HepG2 (cell line): ENCODE results near the gene TRIM74. TPM values are rescaled to one million over a fixed set of nuclear protein-coding genes. Genes with fewer than 3 reads are reported as not detected.
"Not testable (repeated sequence)": the region's sequence is repeated elsewhere in the genome, so short reads cannot be mapped to it uniquely, and the experiment has no call there.

Experiments used
- ATAC-seq: fragments of 200-7000 bp; cut with Tn5 transposase; 3 replicates; pipeline ENCODE4 v1.9.1; 2020; ENCODE audit warnings: mild to moderate bottlenecking, moderate library complexity
- BruUV-seq: library from RNA; stranded (reverse); fragments of 400-500 nt; replicated peaks from 2 replicates; lab custom pipeline; 2021; lab: Mats Ljungman, UMichigan
- CTCF ChIA-PET: fragments of 300-600 bp; formaldehyde crosslinking; extraction: SDS; loops from one replicate; lab custom pipeline; 2021; ENCODE audit warnings: low total read pairs, inconsistent platforms, low intra/inter-chr PET ratio; lab: Yijun Ruan, JAX
- POLR2A ChIA-PET: fragments of 350-600 bp; sonication (Branson Sonifier 250); formaldehyde crosslinking; loops from one replicate; lab custom pipeline; 2020; ENCODE audit warnings: antibody characterized with exemption, inconsistent platforms; lab: Yijun Ruan, JAX
- DNase-seq: peaks from one replicate; pipeline ENCODE4 v3.0.0-alpha.2; 2015; ENCODE audit warnings: low spot score
- FAIRE-seq: peaks from 3 replicates; lab custom pipeline; 2011; peaks lifted over from hg19 to GRCh38; lab: Jason Lieb, UNC
- H2AFZ ChIP-seq: one replicate; pipeline ENCODE4 v1.6.1; 2011; ENCODE audit warnings: low read length, inconsistent platforms
- H3K27ac ChIP-seq: fragments of 300-600 bp; 3 replicates; pipeline ENCODE4 v1.8.0; 2011; ENCODE audit warnings: mixed run types, mild to moderate bottlenecking, mixed read lengths, low read length, inconsistent platforms; ENCODE audit not compliant: insufficient read depth; ENCODE audit errors: extremely low read length
- H3K27me3 ChIP-seq, 2 experiments: fragments of 200-600 bp in 1 of 2; 2 replicates in 1 of 2; 3 replicates in 1 of 2; pipeline versions ENCODE4 v1.6.0 to v1.8.0; 2011; ENCODE audit warnings: low read length in 2 of 2, mild to moderate bottlenecking in 2 of 2, moderate library complexity in 2 of 2, inconsistent platforms in 1 of 2; ENCODE audit not compliant: insufficient read depth in 2 of 2, control insufficient read depth in 1 of 2
- H3K36me3 ChIP-seq, 2 experiments: fragments of 200-600 bp in 1 of 2; replicated peaks in 1 of 2; 2 replicates in 1 of 2; 3 replicates in 1 of 2; pipeline versions ENCODE4 v1.5.1 to v1.8.0; 2011; ENCODE audit warnings: low read length in 2 of 2, inconsistent platforms in 1 of 2; ENCODE audit not compliant: insufficient read depth in 2 of 2, control insufficient read depth in 1 of 2
- H3K4me1 ChIP-seq: 2 replicates; pipeline ENCODE4 v1.5.1; 2012; ENCODE audit warnings: low read length, inconsistent platforms; ENCODE audit not compliant: insufficient read depth
- H3K4me2 ChIP-seq: 2 replicates; pipeline ENCODE4 v1.6.0; 2011; ENCODE audit warnings: low read depth, low read length, inconsistent platforms
- H3K4me3 ChIP-seq, 3 experiments: fragments of 200-600 bp in 1 of 3; sonication (generic), shearing (Covaris generic) in 1 of 3; replicated peaks in 1 of 3; 2 replicates each; pipeline ENCODE4 v1.5.1; 2011 to 2016; ENCODE audit warnings: low read length in 3 of 3, inconsistent platforms in 2 of 3, low read depth in 2 of 3, mild to moderate bottlenecking in 2 of 3, control low read depth in 1 of 3, mixed read lengths in 1 of 3; ENCODE audit not compliant: insufficient read depth in 1 of 3
- H3K79me2 ChIP-seq: one replicate; pipeline ENCODE4 v1.6.1; 2011; ENCODE audit warnings: low read length, inconsistent platforms; ENCODE audit not compliant: insufficient read depth
- H3K9ac ChIP-seq: 2 replicates; pipeline ENCODE4 v1.6.0; 2011; ENCODE audit warnings: mild to moderate bottlenecking, low read depth, low read length, inconsistent platforms; ENCODE audit not compliant: insufficient read depth
- H3K9me3 ChIP-seq: 2 replicates; pipeline ENCODE4 v1.5.1; 2012; ENCODE audit warnings: mild to moderate bottlenecking, low read length
- H4K20me1 ChIP-seq: 2 replicates; pipeline ENCODE4 v1.6.0; 2011; ENCODE audit warnings: inconsistent platforms, mild to moderate bottlenecking, low read length, moderate library complexity; ENCODE audit not compliant: insufficient read depth
- WGBS: methylation state at CpG from one replicate; pipeline ENCODE4 v1.1.6; 2017; ENCODE audit warnings: low lambda C conversion rate; 5-methylcytosine and 5-hydroxymethylcytosine counted together
- in situ Hi-C: cut with HindIII; loops from 2 replicates; pipeline ENCODE4 v1.10.0; 2017; ENCODE audit warnings: low pct_unique_long_range_greater_than_20kb; ENCODE audit not compliant: extremely low pct_ligation_motif_present
- intact Hi-C: fragments of 100-400 bp; cut with micrococcal nuclease; formaldehyde crosslinking; loops from one replicate; pipeline ENCODE4 v1.10.0; 2022; ENCODE audit not compliant: unreplicated experiment
- polyA plus RNA-seq, 8 experiments: library from polyadenylated mRNA; depleted of rRNA in 3 of 8; stranded (reverse) in 7 of 8; unstranded in 1 of 8; fragments of >200 nt; fragmentation: Illumina TruSeq in 4 of 8; extraction: Trizol in 4 of 8; gene quantifications; 2 replicates each; pipeline versions ENCODE4 v1.2.1 to v1.2.3, GENCODE V29; 2011 to 2016; ENCODE audit warnings: low read depth in 4 of 8, missing spikeins in 1 of 8, mixed read lengths in 1 of 8; ENCODE audit not compliant: insufficient read depth in 1 of 8
- total RNA-seq, 5 experiments: library from RNA; depleted of rRNA; stranded (reverse); fragments of >200 nt; fragmentation: Illumina TruSeq; extraction: Trizol; gene quantifications; 2 replicates each; pipeline ENCODE4 v1.2.3, GENCODE V29; 2016; ENCODE audit warnings: low read depth in 1 of 5

Gene TRIM74
- total and polyA plus RNA-seq, 2 of the 13 experiments (the other 11 are each of a cell fraction or from before 2014, with no cell fraction given): 0.51 to 1.4 TPM

DNA sequence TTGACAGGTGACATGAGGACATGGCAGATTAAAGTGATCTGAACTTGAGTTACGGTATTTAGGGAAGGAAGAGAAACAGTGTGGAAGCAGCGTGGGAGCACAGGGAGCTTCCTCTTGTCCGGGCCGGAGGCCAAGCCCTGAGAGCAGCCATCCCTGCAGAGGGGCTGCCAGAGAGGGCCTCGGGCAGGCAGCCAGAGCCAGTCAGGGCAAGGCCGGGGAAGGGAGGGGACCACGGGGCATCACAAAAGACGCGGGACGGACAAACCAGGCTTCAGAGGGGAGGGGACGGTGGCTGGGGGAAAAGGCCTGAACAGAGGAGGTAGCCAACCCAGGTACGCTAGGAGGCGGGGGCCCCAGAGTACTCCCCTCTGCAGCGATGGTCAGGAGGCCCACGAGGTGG, 24.3 kb downstream of the TRIM74 start:
- H3K36me3 ChIP-seq, H3K9me3 ChIP-seq, H3K27me3 ChIP-seq, FAIRE-seq, BruUV-seq, H3K27ac ChIP-seq, DNase-seq, in situ Hi-C loops, H4K20me1 ChIP-seq, H3K4me2 ChIP-seq, ATAC-seq, H3K4me1 ChIP-seq, POLR2A ChIA-PET, H3K4me3 ChIP-seq, intact Hi-C loops, H3K9ac ChIP-seq, H2AFZ ChIP-seq, CTCF ChIA-PET, H3K79me2 ChIP-seq: not testable (repeated sequence)
- WGBS: 96% methylated on average over 11 of the region's 15 CpGs

DNA sequence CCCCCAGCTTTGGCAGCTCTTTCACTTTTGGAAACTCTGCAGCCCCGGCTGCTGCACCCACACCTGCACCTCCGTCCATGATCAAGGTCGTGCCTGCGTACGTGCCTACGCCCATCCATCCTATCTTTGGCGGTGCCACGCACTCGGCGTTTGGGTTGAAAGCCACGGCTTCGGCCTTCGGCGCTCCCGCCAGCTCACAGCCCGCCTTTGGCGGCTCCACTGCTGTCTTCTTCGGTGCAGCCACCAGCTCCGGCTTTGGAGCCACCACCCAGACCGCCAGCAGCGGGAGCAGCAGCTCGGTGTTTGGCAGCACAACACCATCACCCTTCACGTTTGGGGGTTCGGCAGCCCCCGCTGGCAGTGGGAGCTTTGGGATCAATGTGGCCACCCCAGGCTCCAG, 26.3 kb downstream of the TRIM74 start:
- 97% methylated on average over 20 of the region's 25 CpGs for WGBS
- in situ Hi-C loops, FAIRE-seq, H3K4me1 ChIP-seq, H4K20me1 ChIP-seq, BruUV-seq, H3K4me3 ChIP-seq, H3K27me3 ChIP-seq, H3K4me2 ChIP-seq, ATAC-seq, intact Hi-C loops, H3K9me3 ChIP-seq, H3K27ac ChIP-seq, CTCF ChIA-PET, H3K9ac ChIP-seq, POLR2A ChIA-PET, DNase-seq, H3K79me2 ChIP-seq, H2AFZ ChIP-seq: not testable (repeated sequence)
- H3K36me3 ChIP-seq: peaks cover 6 to 15% of the 10 kb centered on the region in 2 experiments; a peak in 4 of 5 replicates

DNA sequence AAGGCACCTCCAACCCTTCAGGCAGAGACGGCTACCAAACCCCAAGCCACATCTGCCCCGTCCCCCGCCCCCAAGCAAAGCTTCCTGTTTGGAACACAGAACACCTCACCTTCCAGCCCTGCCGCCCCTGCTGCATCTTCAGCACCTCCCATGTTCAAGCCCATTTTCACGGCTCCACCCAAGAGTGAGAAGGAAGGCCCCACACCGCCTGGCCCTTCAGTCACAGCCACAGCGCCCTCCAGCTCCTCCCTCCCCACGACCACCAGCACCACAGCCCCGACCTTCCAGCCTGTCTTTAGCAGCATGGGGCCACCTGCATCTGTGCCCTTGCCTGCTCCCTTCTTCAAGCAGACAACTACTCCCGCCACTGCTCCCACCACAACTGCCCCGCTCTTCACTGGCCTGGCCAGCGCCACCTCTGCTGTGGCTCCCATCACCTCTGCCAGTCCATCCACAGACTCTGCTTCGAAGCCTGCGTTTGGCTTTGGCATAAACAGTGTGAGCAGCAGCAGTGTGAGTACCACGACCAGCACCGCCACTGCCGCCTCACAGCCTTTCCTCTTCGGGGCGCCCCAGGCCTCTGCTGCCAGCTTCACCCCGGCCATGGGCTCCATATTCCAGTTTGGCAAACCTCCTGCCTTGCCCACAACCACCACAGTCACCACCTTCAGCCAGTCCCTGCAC, 27.1 kb downstream of the TRIM74 start:
- H2AFZ ChIP-seq, BruUV-seq, in situ Hi-C loops, H3K27ac ChIP-seq, H3K4me3 ChIP-seq, H3K4me2 ChIP-seq, ATAC-seq, H4K20me1 ChIP-seq, DNase-seq, H3K9ac ChIP-seq, H3K79me2 ChIP-seq, H3K27me3 ChIP-seq, FAIRE-seq, H3K9me3 ChIP-seq, POLR2A ChIA-PET, H3K4me1 ChIP-seq, intact Hi-C loops, CTCF ChIA-PET: not testable (repeated sequence)
- WGBS: 96% methylated on average over 6 of the region's 20 CpGs
- peaks cover 6 to 15% of the 10 kb centered on the region in 2 experiments; a peak in 4 of 5 replicates for H3K36me3 ChIP-seq

DNA sequence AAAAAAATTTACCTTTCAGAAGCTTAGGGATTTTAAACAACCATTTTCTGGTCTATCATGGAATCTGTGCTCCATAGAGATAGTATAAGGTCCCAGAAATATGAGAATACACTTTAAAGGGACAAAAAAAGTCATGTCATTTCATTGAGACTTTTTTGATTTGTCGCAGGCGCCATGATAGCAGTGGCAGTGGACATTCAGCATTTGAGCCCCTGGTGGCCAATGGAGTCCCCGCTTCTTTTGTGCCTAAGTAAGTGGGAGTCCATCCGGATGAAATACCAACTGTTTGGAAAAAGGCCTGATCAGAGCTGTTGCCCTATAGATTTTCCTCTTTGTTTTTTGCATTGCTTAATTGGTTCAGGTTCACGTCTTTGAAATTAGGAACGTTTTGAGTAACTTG, 41.0 kb downstream of the TRIM74 start:
- H2AFZ ChIP-seq, H4K20me1 ChIP-seq, H3K9me3 ChIP-seq, DNase-seq, H3K27me3 ChIP-seq, ATAC-seq, H3K4me2 ChIP-seq, H3K27ac ChIP-seq, POLR2A ChIA-PET, in situ Hi-C loops, CTCF ChIA-PET, H3K9ac ChIP-seq, BruUV-seq, H3K4me3 ChIP-seq, intact Hi-C loops, FAIRE-seq: not testable (repeated sequence)
- Histone ChIP-seq H3K4me1 (peaks cover 18% of the 10 kb centered on the region), H3K79me2 (peaks cover 19% of the 10 kb centered on the region), H3K36me3 (peaks cover 15 to 44% of the 10 kb centered on the region in 2 experiments)
- 96% methylated on average over 6 of the region's 6 CpGs for WGBS
